HCT116 (cell line): Measurements from ENCODE around the gene NTRK3. TPM values are rescaled to one million over a fixed set of nuclear protein-coding genes. Genes with fewer than 3 reads are reported as not detected.

Source experiments
- ATAC-seq: fragments of 200-7000 bp; cut with Tn5 transposase; 2 replicates; pipeline ENCODE4 v1.9.1; 2020; ENCODE audit warnings: mild to moderate bottlenecking, moderate library complexity
- BruUV-seq: library from RNA; stranded (reverse); fragments of 400-500 nt; replicated peaks from 2 replicates; lab custom pipeline; 2021; lab: Mats Ljungman, UMichigan
- CTCF ChIA-PET: fragments of 300-600 bp; sonication (Branson Sonifier 250); formaldehyde crosslinking; loops from one replicate; lab custom pipeline; 2021; ENCODE audit warnings: antibody characterized with exemption; lab: Charles Lee
- POLR2A ChIA-PET: fragments of 300-600, 350-600 bp; sonication (Branson Sonifier 250); formaldehyde crosslinking; loops from one replicate; lab custom pipeline; 2021; ENCODE audit warnings: antibody characterized with exemption; lab: Charles Lee
- RAD21 ChIA-PET, 2 experiments: fragments of 300-600 bp; sonication (Branson Sonifier 250); formaldehyde crosslinking; loops; one replicate each; lab custom pipeline; 2023; ENCODE audit warnings: low total read pairs in 2 of 2; ENCODE audit not compliant: uncharacterized antibody in 2 of 2, unreplicated experiment in 2 of 2, low non-redundant PET in 1 of 2; lab: Charles Lee
- DNase-seq: peaks from one replicate; pipeline ENCODE4 v3.0.0-alpha.2; 2010; ENCODE audit warnings: low read depth, low spot score
- H2AFZ ChIP-seq: fragments of 200-600 bp; shearing (Covaris generic), sonication (generic); 2 replicates; pipeline ENCODE4 v1.6.1; 2017; ENCODE audit warnings: low read depth, mixed run types, mixed read lengths, antibody characterized with exemption, low read length; ENCODE audit not compliant: poor library complexity, severe bottlenecking
- H3K27ac ChIP-seq: 2 replicates; pipeline ENCODE4 v1.5.1; 2012; ENCODE audit warnings: low read depth, low read length
- H3K27me3 ChIP-seq: fragments of 200-600 bp; sonication (generic); 2 replicates; pipeline ENCODE4 v1.6.1; 2016; ENCODE audit warnings: mixed run types, low read length, mixed read lengths; ENCODE audit not compliant: insufficient read depth
- H3K36me3 ChIP-seq, 2 experiments: fragments of 200-500 bp in 1 of 2; fragments of 200-600 bp in 1 of 2; sonication (Bioruptor generic) in 1 of 2; sonication (generic) in 1 of 2; 2 replicates each; pipeline versions ENCODE4 v1.5.1 to v1.6.1; 2014 to 2016; ENCODE audit warnings: low read length in 2 of 2, inconsistent platforms in 1 of 2, mixed read lengths in 1 of 2, mixed run types in 1 of 2; ENCODE audit not compliant: insufficient read depth in 2 of 2, control insufficient read depth in 1 of 2
- H3K4me1 ChIP-seq, 2 experiments: fragments of 200-600 bp in 1 of 2; sonication (generic) in 1 of 2; 2 replicates each; pipeline versions ENCODE4 v1.5.1 to v1.6.1; 2012 to 2017; ENCODE audit warnings: low read length in 2 of 2, inconsistent platforms in 1 of 2, mild to moderate bottlenecking in 1 of 2, mixed read lengths in 1 of 2, mixed run types in 1 of 2, moderate library complexity in 1 of 2; ENCODE audit not compliant: insufficient read depth in 2 of 2, control insufficient read depth in 1 of 2
- H3K4me2 ChIP-seq: fragments of 200-600 bp; sonication (generic); 2 replicates; pipeline ENCODE4 v1.6.1; 2017; ENCODE audit warnings: mixed run types, low read length, mixed read lengths
- H3K4me3 ChIP-seq, 2 experiments: fragments of 200-600 bp in 1 of 2; sonication (generic) in 1 of 2; replicated peaks in 1 of 2; 2 replicates each; pipeline ENCODE4 v1.5.1; 2011 to 2016; ENCODE audit warnings: low read length in 2 of 2, control low read depth in 1 of 2, low read depth in 1 of 2, mild to moderate bottlenecking in 1 of 2, mixed read lengths in 1 of 2, mixed run types in 1 of 2
- H3K79me2 ChIP-seq: fragments of 200-600 bp; sonication (generic); 2 replicates; pipeline ENCODE4 v1.6.1; 2017; ENCODE audit warnings: mild to moderate bottlenecking, mixed run types, low read length, moderate library complexity, mixed read lengths; ENCODE audit not compliant: insufficient read depth
- H3K9ac ChIP-seq: fragments of 200-600 bp; sonication (generic); 2 replicates; pipeline ENCODE4 v1.6.1; 2016; ENCODE audit warnings: low read length, mixed read lengths
- H3K9me2 ChIP-seq: fragments of 200-600 bp; sonication (generic), shearing (Covaris generic); 2 replicates; pipeline ENCODE4 v1.6.1; 2017; ENCODE audit warnings: mixed run types, mild to moderate bottlenecking, moderate library complexity; ENCODE audit not compliant: insufficient read depth
- H3K9me3 ChIP-seq, 2 experiments: fragments of 200-500 bp in 1 of 2; fragments of 200-600 bp in 1 of 2; sonication (Bioruptor generic) in 1 of 2; sonication (generic) in 1 of 2; 2 replicates each; pipeline ENCODE4 v1.6.1; 2014 to 2017; ENCODE audit warnings: low read length in 2 of 2, mixed read lengths in 2 of 2, inconsistent platforms in 1 of 2, low read depth in 1 of 2, mild to moderate bottlenecking in 1 of 2, mixed run types in 1 of 2, moderate library complexity in 1 of 2; ENCODE audit not compliant: control insufficient read depth in 1 of 2, insufficient read depth in 1 of 2
- H4K20me1 ChIP-seq: fragments of 200-600 bp; sonication (generic), shearing (Covaris generic); 2 replicates; pipeline ENCODE4 v1.6.1; 2017; ENCODE audit warnings: mixed run types, mild to moderate bottlenecking, moderate library complexity; ENCODE audit not compliant: insufficient read depth
- CTCF ChIP-seq, 3 experiments: fragments of 200-600 bp in 1 of 3; sonication (generic) in 1 of 3; IDR thresholded peaks in 2 of 3; conservative IDR thresholded peaks in 1 of 3; 2 replicates each; pipeline ENCODE4 v1.5.1; 2012 to 2017; ENCODE audit warnings: low read depth in 2 of 3, low read length in 2 of 3, antibody characterized with exemption in 1 of 3, borderline replicate concordance in 1 of 3, control low read depth in 1 of 3, mild to moderate bottlenecking in 1 of 3, mixed read lengths in 1 of 3, mixed run types in 1 of 3, moderate library complexity in 1 of 3; ENCODE audit not compliant: insufficient read depth in 1 of 3
- EGR1 ChIP-seq: IDR thresholded peaks from 2 replicates; pipeline ENCODE4 v1.6.1; 2012; ENCODE audit warnings: low read depth
- EZH2 ChIP-seq: fragments of 200-600 bp; sonication (generic); IDR thresholded peaks from 2 replicates; pipeline ENCODE4 v1.6.1; 2017; ENCODE audit warnings: antibody characterized with exemption, mixed run types
- JUND ChIP-seq: IDR thresholded peaks from 2 replicates; pipeline ENCODE4 v1.6.1; 2012
- POLR2A ChIP-seq: IDR thresholded peaks from 2 replicates; pipeline ENCODE4 v1.7.0; 2011; ENCODE audit warnings: borderline replicate concordance; ENCODE audit not compliant: insufficient read depth, insufficient read length; ENCODE audit errors: extremely low read depth
- POLR2AphosphoS5 ChIP-seq: IDR thresholded peaks from 2 replicates; pipeline ENCODE4 v1.6.1; 2011; ENCODE audit warnings: mild to moderate bottlenecking, low read depth, low read length, moderate library complexity
- REST ChIP-seq: IDR thresholded peaks from 2 replicates; pipeline ENCODE4 v1.6.1; 2012; ENCODE audit warnings: low read depth
- SP1 ChIP-seq: IDR thresholded peaks from 2 replicates; pipeline ENCODE4 v1.6.1; 2012; ENCODE audit warnings: low read depth
- SRF ChIP-seq: IDR thresholded peaks from 2 replicates; pipeline ENCODE4 v1.6.1; 2012; ENCODE audit warnings: low read depth
- YY1 ChIP-seq: IDR thresholded peaks from 2 replicates; pipeline ENCODE4 v1.6.1; 2011; ENCODE audit warnings: low read length, low read depth, moderate library complexity, mild to moderate bottlenecking; ENCODE audit not compliant: insufficient replicate concordance; ENCODE audit errors: extremely low read depth
- ZFX ChIP-seq: fragments of 450-650 bp; IDR thresholded peaks from 2 replicates; pipeline ENCODE4 v1.6.1; 2017
- ZNF274 ChIP-seq: fragments of 200-500 bp; sonication (Bioruptor generic); IDR thresholded peaks from 2 replicates; pipeline ENCODE4 v1.6.1; 2014; ENCODE audit warnings: mild to moderate bottlenecking, low read depth, low read length, inconsistent platforms
- intact Hi-C: fragments of 100-400 bp; cut with micrococcal nuclease; formaldehyde crosslinking; loops from 2 replicates; pipeline ENCODE4 v1.10.0; 2022
- total RNA-seq: library from RNA; stranded (reverse); gene quantifications from one replicate; pipeline ENCODE4 v1.2.1, GENCODE V29; 2021; ENCODE audit not compliant: unreplicated experiment

NTRK3 gene
- total RNA-seq, 1 experiment from 2014 or later, result not detected

GRCh38 chr15:87944050-87944449, 312.5 kb downstream of the NTRK3 start (continued):
- TF ChIP-seq YY1 (no peak), ZNF274 (no peak), SRF (no peak)

GRCh38 chr15:87943626-87944025, 312.9 kb downstream of the NTRK3 start:
- no TSS peak for BruUV-seq
- Histone ChIP-seq H3K4me1 (no peaks in the 10 kb centered on the region), H3K4me3 (no peak overlapping the region), H3K4me2 (no peak overlapping the region), H3K79me2 (no peaks in the 10 kb centered on the region), H3K9me3 (peaks cover 0 to 1% of the 10 kb centered on the region in 2 experiments; a peak in 1 of 4 replicates), H4K20me1 (no peaks in the 10 kb centered on the region), H3K27ac (no peak overlapping the region), H3K36me3 (no peaks in the 10 kb centered on the region; a peak in 1 of 4 replicates), H3K27me3 (no peaks in the 10 kb centered on the region), H3K9ac (no peak overlapping the region), H3K9me2 (no peaks in the 10 kb centered on the region), H2AFZ (no peak overlapping the region)
- TF ChIP-seq POLR2AphosphoS5 (no peak), POLR2A (no peak), CTCF (IDR thresholded peaks at IDR 0.05 in 2 of 3, conservative IDR thresholded peaks at IDR 0.05 in 1 of 3; ENCODE audit: borderline replicate concordance in 1 of 3, insufficient read depth in 1 of 3, low read depth in 2 of 3, low read length in 2 of 3) (no peak), ZNF274 (no peak), EZH2 (no peak), YY1 (no peak), REST (no peak), EGR1 (no peak), JUND (no peak), SP1 (no peak), SRF (no peak), ZFX (no peak)
- POLR2A ChIA-PET, result no interaction called here
- DNase-seq (no peak), ATAC-seq (no peak)
- CTCF ChIA-PET, result no interaction called here
- intact Hi-C loops, result no loop called here
- RAD21 ChIA-PET, result no interaction called here
